ENCODE results near the gene POU5F1.

DNA sequence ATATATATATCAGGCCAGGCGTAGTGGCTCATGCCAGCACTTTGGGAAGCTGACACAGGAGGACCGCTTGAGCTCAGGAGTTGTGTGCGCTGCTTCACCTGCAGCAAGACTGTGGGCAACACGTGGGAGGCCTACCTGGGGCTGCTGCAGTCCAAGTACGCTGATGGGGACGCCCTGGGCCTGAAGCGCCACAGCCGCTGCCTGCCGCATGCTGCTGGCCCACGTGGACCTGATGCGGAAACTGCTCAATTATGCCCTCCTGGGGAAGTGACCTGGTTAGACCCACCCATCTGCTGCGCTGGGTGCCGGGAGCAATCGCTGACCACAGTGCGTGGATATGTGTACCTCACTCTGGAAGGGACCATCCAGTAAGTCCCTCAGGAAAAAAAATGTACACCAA, 29.8 kb downstream of the POU5F1 start:
- no peak for TF ChIP-seq POLR2A (IDR thresholded peaks at IDR 0.05)
- TF ChIP-seq, protein P1, sequence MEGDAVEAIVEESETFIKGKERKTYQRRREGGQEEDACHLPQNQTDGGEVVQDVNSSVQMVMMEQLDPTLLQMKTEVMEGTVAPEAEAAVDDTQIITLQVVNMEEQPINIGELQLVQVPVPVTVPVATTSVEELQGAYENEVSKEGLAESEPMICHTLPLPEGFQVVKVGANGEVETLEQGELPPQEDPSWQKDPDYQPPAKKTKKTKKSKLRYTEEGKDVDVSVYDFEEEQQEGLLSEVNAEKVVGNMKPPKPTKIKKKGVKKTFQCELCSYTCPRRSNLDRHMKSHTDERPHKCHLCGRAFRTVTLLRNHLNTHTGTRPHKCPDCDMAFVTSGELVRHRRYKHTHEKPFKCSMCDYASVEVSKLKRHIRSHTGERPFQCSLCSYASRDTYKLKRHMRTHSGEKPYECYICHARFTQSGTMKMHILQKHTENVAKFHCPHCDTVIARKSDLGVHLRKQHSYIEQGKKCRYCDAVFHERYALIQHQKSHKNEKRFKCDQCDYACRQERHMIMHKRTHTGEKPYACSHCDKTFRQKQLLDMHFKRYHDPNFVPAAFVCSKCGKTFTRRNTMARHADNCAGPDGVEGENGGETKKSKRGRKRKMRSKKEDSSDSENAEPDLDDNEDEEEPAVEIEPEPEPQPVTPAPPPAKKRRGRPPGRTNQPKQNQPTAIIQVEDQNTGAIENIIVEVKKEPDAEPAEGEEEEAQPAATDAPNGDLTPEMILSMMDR (IDR thresholded peaks at IDR 0.05): no peak

Measured in adrenal gland (tissue), 5 donors.